Colon (tissue), 2 donors: Measurements from ENCODE around the gene ZNF428.
A peak's percentile ranks its signal among the peaks of the same experiment; 100 is the strongest.
"Not testable (repeated sequence)": the region's sequence is repeated elsewhere in the genome, so short reads cannot be mapped to it uniquely, and the experiment has no call there.

Source experiments
- FAIRE-seq: peaks from 2 replicates; lab custom pipeline; 2012; peaks lifted over from hg19 to GRCh38; lab: Jason Lieb, UNC
- donor health status: control.
- donor health status: control.

The ZNF428 gene

DNA sequence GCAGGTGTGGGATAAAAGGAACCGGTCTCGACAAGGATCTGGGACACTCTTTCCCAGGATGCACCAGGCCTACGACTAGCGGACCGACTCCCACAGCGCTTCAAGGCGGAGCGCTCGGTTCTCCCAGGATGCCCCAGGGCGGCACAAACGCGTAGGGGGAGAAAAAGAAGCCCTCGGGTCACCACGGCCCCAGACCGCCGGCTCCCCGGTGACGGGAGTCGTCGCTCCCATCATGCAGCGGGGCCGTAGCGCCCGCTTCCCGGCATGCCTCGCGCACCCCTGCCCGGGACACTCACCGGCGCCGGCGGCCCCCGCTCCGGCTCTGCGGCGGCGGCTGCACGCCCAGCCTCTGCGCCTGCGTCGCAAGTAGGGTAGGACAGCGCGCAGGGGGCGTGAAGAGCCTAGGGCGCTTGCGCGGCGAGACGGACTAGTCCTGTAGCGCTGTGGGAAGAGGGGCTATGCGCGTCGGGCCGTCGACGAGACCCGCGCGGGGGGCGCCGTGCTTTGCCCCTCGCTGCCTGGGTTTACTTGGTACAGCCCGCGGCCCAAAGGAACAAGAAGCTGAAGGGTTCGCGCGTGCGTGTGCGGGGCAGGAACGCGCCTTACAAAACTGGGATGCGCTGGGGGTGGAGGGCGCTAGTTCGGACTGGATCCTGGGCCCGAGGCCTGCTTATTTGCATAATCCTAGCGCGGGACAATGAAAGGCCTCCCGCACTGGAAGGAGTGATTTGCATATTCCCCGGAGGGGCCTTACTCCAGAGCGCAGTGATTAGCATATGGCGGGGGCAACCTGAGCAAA, at the start of gene ZNF428:
ZNF428 (minus strand) TSS at position 368 of the 799 bp plus-strand sequence. CDS start 5,325 bp downstream, outside the sequence.
- FAIRE-seq = no peak

GRCh38 chr19:43668406-43669109, 49.1 kb upstream of the ZNF428 start:
- FAIRE-seq = peak; percentile 87

GRCh38 chr19:43667876-43668405, 48.5 kb upstream of the ZNF428 start:
- no peak for FAIRE-seq

DNA sequence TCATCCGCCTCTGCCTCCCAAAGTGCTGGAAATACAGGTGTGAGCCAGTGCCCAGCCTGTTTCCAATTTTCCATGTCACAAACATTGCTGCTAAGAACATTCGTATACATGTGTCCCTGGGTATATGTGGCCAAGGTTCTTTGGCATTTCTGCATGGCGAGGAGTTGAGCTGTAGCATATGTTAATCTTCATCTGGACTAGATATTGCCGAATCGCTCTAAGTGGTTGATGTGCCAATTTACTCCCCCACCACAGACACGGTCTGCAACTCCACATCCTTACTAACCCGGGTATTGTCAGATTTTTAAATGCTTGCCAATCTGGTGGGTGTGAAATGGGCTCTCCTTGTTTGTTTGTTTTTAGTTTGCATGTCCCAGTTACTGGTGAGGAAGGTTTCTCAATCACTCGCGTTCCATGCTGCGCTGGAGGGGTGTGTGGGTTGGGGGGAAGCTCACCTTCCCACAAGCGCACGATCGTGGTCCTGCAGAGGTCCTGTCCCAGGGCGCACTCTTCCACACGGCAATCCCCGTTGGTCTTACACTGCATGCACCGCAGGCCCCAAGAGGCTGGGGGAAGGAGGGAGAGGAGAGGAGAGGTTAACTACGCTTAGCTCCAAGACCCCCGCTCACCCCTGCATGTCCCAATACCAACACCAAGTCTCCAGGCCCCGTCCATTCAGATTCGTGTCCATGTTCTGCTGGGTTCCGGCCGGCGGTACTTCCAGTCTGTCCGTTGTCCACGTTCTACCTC, 47.9 kb upstream of the ZNF428 start:
- no peak for FAIRE-seq

GRCh38 chr19:43664018-43664417, 44.6 kb upstream of the ZNF428 start:
- no peak for FAIRE-seq

DNA sequence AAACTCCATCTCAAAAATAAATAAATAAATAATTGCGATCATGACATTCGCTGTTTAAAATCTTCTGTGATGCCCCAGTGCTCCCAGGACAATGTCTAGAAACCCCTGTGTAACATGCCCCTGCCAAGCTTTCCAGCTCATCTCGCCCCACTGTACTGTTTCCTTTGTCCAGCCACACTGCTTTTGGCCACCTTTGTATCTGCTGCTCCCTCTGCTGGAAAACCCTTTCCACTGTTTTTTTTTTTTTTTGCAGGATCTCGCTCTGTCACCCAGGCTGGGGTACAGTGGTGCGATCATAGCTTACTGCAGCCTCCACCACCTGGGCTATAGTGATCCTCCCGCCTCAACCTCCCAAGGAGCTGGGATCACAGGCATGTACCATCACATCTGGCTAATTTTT, 43.1 kb upstream of the ZNF428 start:
- FAIRE-seq = no peak

DNA sequence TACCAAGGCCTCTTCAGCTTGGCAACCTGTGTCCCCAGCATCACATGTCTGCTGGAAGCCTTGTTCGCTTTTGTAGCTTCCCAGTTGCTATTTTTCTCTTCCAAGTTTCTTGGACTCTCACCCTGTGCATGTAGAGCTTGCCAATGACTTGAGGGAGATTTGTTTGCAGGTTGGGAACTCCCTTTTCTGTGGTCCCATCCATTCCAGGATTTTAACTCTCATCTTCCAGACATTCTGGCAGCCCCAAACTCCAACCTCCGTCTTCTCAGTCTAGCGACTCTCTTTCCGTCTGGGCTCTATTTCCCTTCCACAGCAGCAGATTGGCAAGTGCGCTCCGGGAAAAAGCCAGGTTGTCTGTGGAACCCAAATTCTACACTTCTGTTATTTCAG, 41.5 kb upstream of the ZNF428 start:
- no peak for FAIRE-seq

- FAIRE-seq = no peak
Observed at GRCh38 chr19:43660301-43660970, 41.0 kb upstream of the ZNF428 start.

DNA sequence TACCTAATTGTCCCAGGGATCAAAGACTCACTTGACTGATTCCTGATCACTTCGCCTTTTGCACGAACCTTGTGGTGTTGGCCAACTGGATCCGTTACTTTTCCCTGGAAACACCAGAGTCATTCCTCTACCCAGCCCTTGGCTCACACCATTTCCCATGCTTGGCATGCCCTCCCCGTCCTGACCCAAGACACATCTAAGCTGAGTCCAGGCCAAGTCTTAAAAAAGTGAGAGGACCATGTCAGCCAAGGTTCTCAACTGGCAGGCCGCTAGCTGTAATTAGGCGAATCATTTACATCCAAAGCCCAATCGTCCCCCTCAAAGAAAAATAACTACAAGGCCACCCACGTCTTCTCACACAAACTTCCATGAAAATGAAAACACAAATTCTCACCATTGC, 39.1 kb upstream of the ZNF428 start:
- no peak for FAIRE-seq

DNA sequence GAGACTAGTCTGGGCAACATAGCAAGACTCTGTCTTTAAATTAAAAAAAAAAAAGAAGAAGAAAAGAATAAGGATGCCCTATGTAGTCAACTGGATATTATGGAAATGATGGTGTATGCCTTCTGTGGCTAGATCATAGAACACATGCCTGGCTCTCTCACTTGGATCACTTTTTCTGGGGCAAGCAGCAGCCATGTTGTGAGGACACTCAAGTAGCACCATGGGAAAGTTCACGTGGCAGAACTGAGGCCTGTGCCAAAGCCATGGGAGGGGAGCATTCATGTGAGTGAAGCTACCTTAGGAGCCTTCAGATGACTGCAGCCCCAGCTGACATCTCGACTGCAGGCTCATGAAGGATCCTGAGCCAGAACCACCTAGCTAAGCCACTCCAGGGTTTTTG, 38.6 kb upstream of the ZNF428 start:
- no peak for FAIRE-seq

DNA sequence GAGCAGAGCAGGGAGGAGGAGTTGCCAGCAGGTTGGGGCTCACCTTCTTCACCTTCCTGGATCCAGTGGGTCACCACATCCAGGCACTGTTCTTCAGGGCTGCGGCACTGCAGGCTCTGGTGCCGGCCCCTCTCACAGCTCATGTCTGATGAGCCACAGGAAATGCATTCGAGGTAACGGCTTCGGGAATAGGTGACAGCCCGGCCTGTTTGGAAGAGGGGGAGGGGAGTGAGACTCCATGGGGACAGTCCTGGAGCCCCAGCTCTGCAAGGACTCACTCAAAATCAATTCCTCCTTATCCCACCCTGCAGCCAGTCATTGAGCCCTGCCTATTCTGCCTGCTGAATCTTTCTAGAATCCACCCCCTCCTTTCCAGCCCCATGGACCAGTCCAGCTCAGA, 37.0 kb upstream of the ZNF428 start:
- FAIRE-seq = no peak

GRCh38 chr19:43652546-43652874, 33.1 kb upstream of the ZNF428 start:
- no peak for FAIRE-seq

DNA sequence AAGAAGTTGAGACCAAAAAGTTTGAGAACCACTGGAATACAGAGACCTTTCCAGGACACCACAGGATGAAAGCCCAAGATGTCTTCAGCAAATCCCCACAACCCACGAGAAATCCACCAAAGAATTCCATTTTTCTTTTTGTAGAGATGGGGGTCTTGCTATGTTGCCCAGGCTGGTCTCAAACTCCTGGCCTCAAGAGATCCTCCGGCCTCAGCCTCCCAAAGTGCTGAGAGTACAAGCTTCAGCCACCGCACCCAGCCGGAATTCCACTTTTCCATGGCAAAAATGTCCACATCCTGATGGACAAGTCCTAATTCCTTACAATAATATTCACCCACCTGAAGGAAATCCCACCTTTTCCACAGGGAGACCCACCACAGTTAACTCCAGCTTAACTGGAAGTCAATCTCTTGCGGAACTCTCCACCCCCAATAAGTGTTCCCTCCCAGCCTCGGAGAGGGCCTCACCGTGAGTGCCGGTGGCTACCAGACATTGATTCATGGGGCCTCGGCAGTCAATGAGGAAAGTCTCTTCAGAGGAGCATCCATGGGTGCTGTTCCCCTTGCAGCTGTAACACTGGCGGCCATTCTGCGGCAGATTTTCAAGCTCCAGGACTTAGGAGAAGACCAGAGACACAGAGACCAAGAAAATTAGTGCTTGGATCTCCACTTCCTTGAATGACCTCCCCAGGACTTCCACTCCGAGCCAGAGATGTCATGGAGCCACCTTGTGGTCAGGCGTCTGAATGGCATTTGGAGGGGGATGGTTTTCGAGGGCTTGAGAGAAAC, 32.5 kb upstream of the ZNF428 start:
- FAIRE-seq = no peak

DNA sequence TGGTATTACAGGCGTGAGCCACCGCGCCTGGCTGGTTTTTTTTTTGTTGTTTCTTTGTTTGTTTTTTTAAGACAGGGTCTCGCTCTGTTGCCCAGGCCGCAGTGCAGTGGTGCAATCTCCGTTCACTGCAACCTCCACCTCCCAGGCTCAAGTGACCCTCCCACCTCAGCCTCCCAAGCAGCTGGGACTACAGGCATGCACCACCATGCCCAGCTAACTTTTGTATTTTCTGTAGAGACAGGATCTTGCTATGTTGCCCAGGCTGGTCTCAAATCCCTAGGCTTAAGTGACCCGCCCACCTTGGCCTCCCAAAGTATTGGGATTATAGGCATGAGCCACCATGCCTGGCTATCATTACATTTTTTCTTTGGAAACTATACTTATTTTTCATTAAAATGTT, 30.8 kb upstream of the ZNF428 start:
- FAIRE-seq = not testable (repeated sequence)

GRCh38 chr19:43649514-43649913, 30.1 kb upstream of the ZNF428 start:
- no peak for FAIRE-seq

GRCh38 chr19:43648633-43649032, 29.2 kb upstream of the ZNF428 start:
- FAIRE-seq = no peak

- FAIRE-seq = no peak
Observed at GRCh38 chr19:43644181-43644580, 24.8 kb upstream of the ZNF428 start.

DNA sequence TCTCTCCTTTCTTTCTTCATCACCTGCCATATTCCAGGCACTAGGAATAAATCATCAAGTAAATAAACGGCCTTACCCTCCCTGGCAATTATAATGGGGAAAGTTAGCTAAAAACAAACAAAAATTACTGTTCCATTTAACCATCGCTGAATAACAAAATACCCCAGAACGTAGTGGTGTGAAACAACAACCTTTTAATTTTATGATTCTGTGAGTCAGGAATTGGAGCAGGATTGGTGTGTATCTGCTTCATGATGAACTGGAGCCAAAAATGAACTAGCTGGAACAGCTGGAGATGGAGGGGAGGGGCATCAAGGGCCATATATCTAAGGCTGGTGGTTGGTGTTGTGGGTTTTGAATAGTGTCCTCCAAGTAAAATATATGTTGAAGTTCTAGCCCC, 23.9 kb upstream of the ZNF428 start:
- no peak for FAIRE-seq

DNA sequence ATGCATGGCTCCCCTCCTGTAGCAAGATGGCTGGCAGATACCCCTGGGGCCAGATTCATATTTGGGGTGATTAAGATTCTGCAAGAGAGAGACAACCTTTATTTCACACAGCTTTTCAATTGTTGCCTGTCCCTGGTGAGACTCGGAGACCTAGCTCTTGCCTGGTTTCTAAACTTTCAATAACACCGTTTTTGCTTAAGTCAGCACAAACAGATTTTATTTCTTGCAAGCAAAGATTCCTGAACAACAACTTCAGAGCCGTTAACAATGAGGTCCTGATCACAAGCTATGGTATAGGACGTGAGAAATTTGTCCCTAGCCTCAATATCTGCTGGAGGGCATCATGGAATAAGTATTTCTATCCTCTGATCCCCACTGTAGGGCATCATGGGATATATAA, 23.1 kb upstream of the ZNF428 start:
- FAIRE-seq = no peak

DNA sequence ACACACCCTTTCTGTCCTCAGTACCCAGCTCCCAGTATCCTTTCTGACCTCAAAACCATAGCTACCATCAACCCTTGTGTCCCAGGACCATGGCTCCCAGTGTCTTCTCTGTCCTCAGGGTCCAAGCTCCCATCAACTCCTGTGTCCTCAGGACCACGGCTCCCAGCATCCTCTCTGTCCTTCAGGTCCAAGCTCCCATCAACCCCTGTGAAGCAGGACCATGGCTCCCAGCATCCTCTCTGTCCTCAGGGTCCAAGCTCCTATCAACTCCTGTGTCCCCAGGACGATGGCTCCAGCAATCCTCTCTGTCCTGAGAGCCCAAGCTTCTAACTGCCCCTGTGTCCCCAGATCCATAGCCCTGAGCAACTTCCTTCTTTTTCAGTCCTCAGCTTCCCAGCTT, 21.9 kb upstream of the ZNF428 start:
- no peak for FAIRE-seq

- no peak for FAIRE-seq
Observed at GRCh38 chr19:43640424-43640757, 21.0 kb upstream of the ZNF428 start.
